CD8-positive, alpha-beta memory T cell (primary cell): Measurements from ENCODE around the gene A1BG. TPM values are rescaled to one million over a fixed set of nuclear protein-coding genes. Genes with fewer than 3 reads are reported as not detected.

Experiments used
- CTCF ChIA-PET: fragments of 350-600 bp; sonication (Branson Sonifier 250); formaldehyde crosslinking; loops from one replicate; lab custom pipeline; 2021; ENCODE audit warnings: antibody characterized with exemption; lab: Charles Lee
- POLR2A ChIA-PET: fragments of 350-600 bp; sonication (Branson Sonifier 250); formaldehyde crosslinking; loops from one replicate; lab custom pipeline; 2021; ENCODE audit warnings: antibody characterized with exemption; lab: Charles Lee
- DNase-seq, 5 donors: peaks; one replicate each; pipeline versions ENCODE4 v3.0.0 to v3.0.0-alpha.2; 2020 to 2022; ENCODE audit warnings: mixed read lengths in 1 of 5
- H3K27ac ChIP-seq: one replicate; pipeline ENCODE4 v1.7.0; 2013; ENCODE audit warnings: low read depth, mild to moderate bottlenecking, low read length, moderate library complexity
- H3K27me3 ChIP-seq: 2 replicates; pipeline ENCODE4 v1.7.0; 2013; ENCODE audit warnings: low read length, mild to moderate bottlenecking; ENCODE audit not compliant: insufficient read depth, poor library complexity, severe bottlenecking
- H3K36me3 ChIP-seq: 2 replicates; pipeline ENCODE4 v1.7.0; 2013; ENCODE audit warnings: mild to moderate bottlenecking, low read length, moderate library complexity; ENCODE audit not compliant: insufficient read depth
- H3K4me1 ChIP-seq: 2 replicates; pipeline ENCODE4 v1.7.0; 2013; ENCODE audit warnings: mild to moderate bottlenecking, low read length, moderate library complexity; ENCODE audit not compliant: insufficient read depth
- H3K4me3 ChIP-seq: 2 replicates; pipeline ENCODE4 v1.7.0; 2013; ENCODE audit warnings: mild to moderate bottlenecking, low read length
- H3K9me3 ChIP-seq: 2 replicates; pipeline ENCODE4 v1.7.0; 2013; ENCODE audit warnings: mild to moderate bottlenecking, low read length
- H3K27ac Mint-ChIP-seq, 8 donors: one replicate each; pipeline ENCODE4 v1.8.0; 2020 to 2021; ENCODE audit warnings: mixed read lengths in 8 of 8, mild to moderate bottlenecking in 6 of 8, inconsistent platforms in 3 of 8, moderate library complexity in 3 of 8
- H3K27me3 Mint-ChIP-seq, 2 donors: one replicate each; pipeline ENCODE4 v1.8.0; 2020 to 2021; ENCODE audit warnings: mixed read lengths in 2 of 2, mild to moderate bottlenecking in 1 of 2, moderate library complexity in 1 of 2
- H3K36me3 Mint-ChIP-seq, 3 donors: one replicate each; pipeline ENCODE4 v1.8.0; 2020 to 2021; ENCODE audit warnings: mixed read lengths in 3 of 3, inconsistent platforms in 1 of 3, mild to moderate bottlenecking in 1 of 3
- H3K4me1 Mint-ChIP-seq, 3 donors: one replicate each; pipeline ENCODE4 v1.8.0; 2020 to 2021; ENCODE audit warnings: mixed read lengths in 3 of 3, inconsistent platforms in 1 of 3, mild to moderate bottlenecking in 1 of 3
- H3K4me3 Mint-ChIP-seq, 7 donors: one replicate each; pipeline ENCODE4 v1.8.0; 2020 to 2021; ENCODE audit warnings: mixed read lengths in 7 of 7, mild to moderate bottlenecking in 6 of 7, moderate library complexity in 4 of 7, inconsistent platforms in 2 of 7
- H3K9me3 Mint-ChIP-seq, 5 donors: one replicate each; pipeline ENCODE4 v1.8.0; 2020 to 2022; ENCODE audit warnings: mixed read lengths in 5 of 5, mild to moderate bottlenecking in 3 of 5, moderate library complexity in 2 of 5, inconsistent platforms in 1 of 5
- polyA plus RNA-seq: library from polyadenylated mRNA; unstranded; fragments of 300-500 nt; fragmentation: Illumina TruSeq; gene quantifications from one replicate; pipeline ENCODE4 v1.2.3, GENCODE V29; 2021
- total RNA-seq, 2 experiments: library from RNA; stranded (reverse); gene quantifications; one replicate each; pipeline ENCODE4 v1.2.3, GENCODE V29; 2021

Gene A1BG
- total and polyA plus RNA-seq, 3 experiments from 2014 or later: 16.8 to 70.8 (median 18.1) TPM

DNA sequence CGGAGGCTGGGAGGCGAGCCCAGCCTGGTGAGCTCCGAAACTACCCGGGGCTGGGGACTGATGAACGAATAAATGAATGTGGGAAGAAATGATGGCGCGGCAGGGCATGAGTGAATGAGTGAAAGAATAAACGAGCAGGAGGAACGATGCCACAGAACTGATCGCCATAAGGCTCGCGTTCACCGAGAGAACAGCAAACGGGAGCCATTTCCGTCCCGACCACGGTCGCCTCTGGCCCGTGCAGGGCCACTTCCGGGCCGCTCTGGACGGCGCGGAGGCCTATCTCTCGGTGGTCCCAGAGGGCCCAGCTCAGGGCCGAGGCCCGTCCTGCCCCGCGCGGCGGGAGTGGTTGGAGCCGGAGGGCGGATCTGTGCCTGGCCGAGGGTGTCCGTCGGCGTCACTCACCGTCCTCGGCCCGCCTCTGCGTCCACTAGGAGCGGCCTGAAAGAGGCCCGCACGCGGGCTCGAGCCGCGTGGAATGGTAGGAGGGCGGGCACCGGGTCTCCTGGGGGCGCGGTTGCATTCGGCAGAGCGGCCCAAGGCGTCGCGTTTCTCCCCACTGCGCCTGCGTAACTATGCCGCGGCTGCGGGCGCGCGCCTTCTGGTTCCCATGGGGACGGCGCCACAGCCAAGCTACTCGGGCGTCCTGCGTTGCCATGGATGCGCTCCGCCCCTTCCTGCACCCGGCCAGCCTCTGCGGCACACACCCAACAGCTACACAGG is 9.1 kb upstream of the A1BG start, which contains the start of gene ZNF497:
Gene ZNF497, minus strand, starts transcription at position 480 of the 723 bp plus-strand sequence. CDS start 5,116 bp downstream, outside the sequence.
- DNase-seq: peak; percentile 94 to 98 (median 96)
- peak within 1 kb of the TSS; percentile 85 to 98 (median 94) for H3K27ac Mint-ChIP-seq
- peak within 1 kb of the TSS; percentile 77 for H3K27ac ChIP-seq
- H3K9me3 ChIP-seq: no peaks in the 10 kb centered on the region
- no peaks in the 10 kb centered on the region for H3K27me3 Mint-ChIP-seq
- H3K4me1 ChIP-seq: peaks cover 8% of the 10 kb centered on the region
- ChIA-PET POLR2A (interaction anchor here (0.7 to 2.5 kb wide), 13 partner anchors 8 to 179 kb away, joined by 4 to 16 read pairs (median 6); partner anchors contain the start of genes ERVK3-1, ZNF132, ZNF274 and ZNF584), CTCF (interaction anchor here (0.9 to 2.1 kb wide), 8 partner anchors 11 to 158 kb away, joined by 3 to 13 read pairs (median 5); partner anchors contain the start of genes ZBTB45 and ZSCAN22)
- H3K4me3 Mint-ChIP-seq: peak within 1 kb of the TSS; percentile 85 to 100 (median 93)
- H3K36me3 Mint-ChIP-seq: peaks cover 0 to 6% (median 0%) of the 10 kb centered on the region in 3 donors
- no peaks in the 10 kb centered on the region for H3K36me3 ChIP-seq
- no peaks in the 10 kb centered on the region for H3K9me3 Mint-ChIP-seq
- peak within 1 kb of the TSS; percentile 97 for H3K4me3 ChIP-seq
- no peaks in the 10 kb centered on the region for H3K27me3 ChIP-seq
- peaks cover 6 to 20% (median 11%) of the 10 kb centered on the region in 3 donors for H3K4me1 Mint-ChIP-seq

DNA sequence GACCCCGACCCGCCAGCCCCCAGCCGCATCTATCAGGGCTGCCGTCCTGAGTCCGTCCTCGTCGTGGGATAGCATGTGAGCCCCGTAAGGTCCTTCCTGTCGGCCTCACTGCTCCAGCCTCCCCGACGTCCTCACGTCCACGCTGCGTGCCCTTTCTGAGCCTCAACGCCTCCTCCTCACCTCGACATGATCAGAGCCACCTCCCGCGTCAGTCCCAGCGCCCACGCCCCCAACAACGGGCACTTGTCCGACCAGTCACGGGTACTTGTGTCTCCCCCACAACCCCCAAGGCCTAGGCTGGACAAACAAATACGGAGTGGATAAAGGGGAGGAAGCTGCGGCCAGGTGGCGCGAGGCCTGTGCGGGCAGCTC is 8.6 kb upstream of the A1BG start:
- peak overlapping the region; percentile 85 to 98 (median 94) for H3K27ac Mint-ChIP-seq
- H3K9me3 Mint-ChIP-seq: no peaks in the 10 kb centered on the region
- H3K36me3 Mint-ChIP-seq: peaks cover 0 to 6% (median 0%) of the 10 kb centered on the region in 3 donors
- H3K27ac ChIP-seq: peak overlapping the region; percentile 77
- H3K27me3 Mint-ChIP-seq: no peaks in the 10 kb centered on the region
- H3K4me1 Mint-ChIP-seq: peaks cover 6 to 26% (median 11%) of the 10 kb centered on the region in 3 donors
- peaks cover 14% of the 10 kb centered on the region for H3K4me1 ChIP-seq
- ChIA-PET CTCF (interaction anchor here (1.4 to 2.1 kb wide), 3 partner anchors 15 to 158 kb away, joined by 5 to 13 read pairs (median 6); partner anchors contain the start of gene ZBTB45), POLR2A (interaction anchor here (0.9 to 2.5 kb wide), 8 partner anchors 9 to 179 kb away, joined by 5 to 16 read pairs (median 8); partner anchors contain the start of genes ZNF132, ZNF274, ZNF837 and ZSCAN22)
- peak overlapping the region; percentile 85 to 100 (median 93) for H3K4me3 Mint-ChIP-seq
- no peaks in the 10 kb centered on the region for H3K27me3 ChIP-seq
- DNase-seq: peak in 2 of 5 donors; percentile 22 to 66
- no peaks in the 10 kb centered on the region for H3K9me3 ChIP-seq
- H3K4me3 ChIP-seq: peak overlapping the region; percentile 97
- no peaks in the 10 kb centered on the region for H3K36me3 ChIP-seq

DNA sequence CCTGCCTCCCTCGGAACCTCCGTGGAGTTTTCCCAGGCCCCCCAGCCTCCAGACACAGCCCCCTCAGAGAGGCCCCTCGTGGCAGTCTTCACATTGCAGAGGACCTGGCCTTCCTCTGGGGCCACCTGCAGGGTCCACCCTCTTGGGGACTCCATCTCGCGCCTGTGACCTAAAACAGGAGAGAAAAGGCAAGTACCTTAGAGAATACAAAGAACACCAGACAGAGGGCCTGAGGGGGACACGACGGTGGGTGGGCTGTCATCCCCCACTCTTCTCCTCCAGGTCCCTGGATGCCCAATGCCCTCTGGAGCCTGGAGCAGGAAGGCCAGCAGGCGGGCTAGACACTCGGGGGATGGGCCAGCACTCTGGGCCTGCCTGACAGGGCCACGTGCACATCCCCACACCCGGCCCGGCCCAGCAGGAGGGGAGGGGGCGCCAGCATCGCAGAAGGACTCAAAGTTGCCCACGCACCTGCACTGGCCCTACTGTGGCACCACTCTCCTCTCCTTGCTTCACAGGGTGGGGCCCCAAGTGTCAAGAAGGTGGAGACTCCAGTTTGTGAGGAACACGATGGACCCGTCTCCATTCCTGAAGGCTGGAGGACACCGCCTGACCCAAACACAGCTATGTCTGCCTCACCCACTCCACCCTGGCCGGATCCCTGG is 4.3 kb upstream of the A1BG start:
- no peaks in the 10 kb centered on the region for H3K27me3 ChIP-seq
- H3K9me3 Mint-ChIP-seq: no peaks in the 10 kb centered on the region
- POLR2A ChIA-PET: interaction anchor here (1.9 kb wide), 1 partner anchor 10 kb away, joined by 16 read pairs; no protein-coding TSS in a partner anchor
- H3K9me3 ChIP-seq: no peaks in the 10 kb centered on the region
- peak overlapping the region in 1 of 8 donors; percentile 32 for H3K27ac Mint-ChIP-seq
- no peak for DNase-seq
- H3K27ac ChIP-seq: no peak overlapping the region
- peaks cover 15% of the 10 kb centered on the region for H3K4me1 ChIP-seq
- no peak overlapping the region for H3K4me3 ChIP-seq
- peaks cover 0 to 4% (median 0%) of the 10 kb centered on the region in 3 donors for H3K36me3 Mint-ChIP-seq
- peaks cover 0 to 2% of the 10 kb centered on the region in 2 donors for H3K27me3 Mint-ChIP-seq
- peak overlapping the region in 3 of 7 donors; percentile 38 to 47 (median 41) for H3K4me3 Mint-ChIP-seq
- H3K4me1 Mint-ChIP-seq: peaks cover 6 to 42% (median 17%) of the 10 kb centered on the region in 3 donors
- CTCF ChIA-PET: no interaction called here
- no peaks in the 10 kb centered on the region for H3K36me3 ChIP-seq

DNA sequence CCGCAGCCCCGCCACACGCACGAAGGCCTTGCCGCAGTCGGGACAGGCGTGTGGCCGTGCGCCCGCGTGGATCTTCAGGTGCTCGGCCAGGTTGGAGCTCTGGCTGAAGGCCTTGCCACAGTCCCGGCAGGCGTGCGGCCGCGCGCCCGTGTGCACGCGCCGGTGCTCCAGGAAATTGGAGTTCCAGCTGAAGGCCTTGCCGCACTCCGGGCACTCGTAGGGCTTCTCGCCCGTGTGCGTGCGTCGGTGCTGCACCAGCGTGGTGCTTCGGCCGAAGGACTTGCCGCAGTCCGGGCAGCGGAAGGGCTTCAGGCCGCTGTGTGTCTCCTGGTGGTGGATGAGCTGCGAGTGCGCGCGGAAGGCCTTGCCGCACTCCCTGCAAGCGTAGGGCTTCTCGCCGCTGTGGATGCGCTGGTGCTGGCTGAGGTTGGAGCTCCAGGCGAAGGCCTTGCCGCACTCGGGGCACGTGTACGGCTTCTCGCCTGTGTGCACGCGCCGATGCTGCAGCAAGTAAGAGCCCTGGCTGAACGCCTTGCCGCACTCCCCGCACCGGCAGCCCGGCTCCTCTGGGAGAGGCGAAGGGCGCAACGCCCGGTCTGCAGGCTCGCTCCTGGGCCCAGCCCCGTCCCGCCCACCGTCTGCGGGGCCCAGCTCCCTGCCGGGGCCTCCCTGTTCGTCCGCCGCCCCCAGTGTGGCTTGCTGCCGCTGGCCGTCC is 3.6 kb upstream of the A1BG start:
- H3K36me3 Mint-ChIP-seq: peaks cover 0 to 5% (median 2%) of the 10 kb centered on the region in 3 donors
- no peaks in the 10 kb centered on the region for H3K9me3 ChIP-seq
- no peaks in the 10 kb centered on the region for H3K36me3 ChIP-seq
- peak overlapping the region; percentile 47 for H3K4me3 ChIP-seq
- H3K4me1 ChIP-seq: peaks cover 14% of the 10 kb centered on the region
- no peaks in the 10 kb centered on the region for H3K27me3 ChIP-seq
- peaks cover 0 to 2% of the 10 kb centered on the region in 2 donors for H3K27me3 Mint-ChIP-seq
- H3K9me3 Mint-ChIP-seq: peaks cover 0 to 2% (median 0%) of the 10 kb centered on the region in 5 donors
- no peak for DNase-seq
- ChIA-PET CTCF (interaction anchor here (1.1 to 1.2 kb wide), 2 partner anchors 129 to 163 kb away, joined by 3 to 4 read pairs; no protein-coding TSS in a partner anchor), POLR2A (interaction anchor here (0.5 to 1.9 kb wide), 8 partner anchors 10 to 299 kb away, joined by 3 to 16 read pairs (median 3); partner anchors contain the start of genes ZNF132, ZNF274, ZNF837 and ZSCAN22)
- peak overlapping the region in 2 of 8 donors; percentile 24 to 32 for H3K27ac Mint-ChIP-seq
- peak overlapping the region in 5 of 7 donors; percentile 63 to 76 (median 66) for H3K4me3 Mint-ChIP-seq
- peaks cover 3 to 40% (median 15%) of the 10 kb centered on the region in 3 donors for H3K4me1 Mint-ChIP-seq
- H3K27ac ChIP-seq: no peak overlapping the region

DNA sequence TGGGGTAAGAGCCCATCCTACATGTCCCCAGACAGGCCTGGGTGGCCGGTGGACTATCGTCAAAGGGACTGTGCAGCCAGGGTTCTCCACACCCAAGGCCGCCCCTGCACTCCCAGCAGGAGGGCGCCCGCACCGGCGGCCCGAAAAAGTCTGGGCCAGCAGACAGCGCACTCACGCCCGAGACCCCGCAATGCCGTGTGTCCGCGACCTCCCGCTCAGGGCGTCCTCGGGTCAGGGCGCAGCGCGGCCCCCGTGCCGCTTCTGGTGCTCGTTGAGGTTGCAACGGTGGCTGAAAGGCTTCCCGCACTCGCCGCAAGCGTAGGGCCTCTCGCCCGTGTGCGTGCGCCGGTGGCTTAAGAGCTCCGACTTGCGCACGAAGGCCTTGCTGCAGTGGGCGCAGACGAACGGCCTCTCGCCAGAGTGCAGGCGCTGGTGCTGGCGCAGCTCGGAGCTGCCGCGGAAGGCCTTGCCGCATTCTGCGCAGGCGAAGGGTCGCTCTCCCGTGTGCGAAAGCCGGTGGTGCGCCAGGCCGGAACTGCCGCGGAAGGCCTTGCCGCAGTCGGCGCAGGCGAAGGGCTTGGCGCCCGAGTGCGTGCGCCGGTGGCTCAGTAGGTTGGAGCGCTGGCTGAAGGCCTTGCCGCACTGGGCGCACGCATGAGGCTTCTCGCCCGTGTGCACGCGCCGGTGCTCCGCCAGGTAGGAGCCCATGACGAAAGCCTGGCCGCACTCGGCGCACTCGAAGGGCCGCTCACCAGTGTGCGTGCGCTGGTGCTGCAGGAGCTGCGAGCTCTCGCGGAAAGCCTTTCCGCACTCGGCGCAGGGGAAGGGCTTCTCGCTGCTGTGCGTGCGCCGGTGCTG is 2.8 kb upstream of the A1BG start:
- H3K4me3 Mint-ChIP-seq: peak overlapping the region; percentile 52 to 76 (median 66)
- peak overlapping the region; percentile 47 for H3K4me3 ChIP-seq
- peaks cover 0 to 37% (median 13%) of the 10 kb centered on the region in 3 donors for H3K4me1 Mint-ChIP-seq
- CTCF ChIA-PET: interaction anchor here (1.1 to 1.2 kb wide), 2 partner anchors 128 to 164 kb away, joined by 3 to 4 read pairs; no protein-coding TSS in a partner anchor
- peak in 4 of 5 donors; percentile 12 to 70 (median 56) for DNase-seq
- H3K36me3 Mint-ChIP-seq: peaks cover 0 to 6% (median 2%) of the 10 kb centered on the region in 3 donors
- H3K27me3 ChIP-seq: no peaks in the 10 kb centered on the region
- peaks cover 0 to 2% (median 0%) of the 10 kb centered on the region in 5 donors for H3K9me3 Mint-ChIP-seq
- no peaks in the 10 kb centered on the region for H3K36me3 ChIP-seq
- POLR2A ChIA-PET: interaction anchor here (0.5 to 1.9 kb wide), 7 partner anchors 9 to 298 kb away, joined by 3 to 16 read pairs (median 3); partner anchors contain the start of genes ZNF132, ZNF274, ZNF837 and ZSCAN22
- peaks cover 0 to 2% of the 10 kb centered on the region in 2 donors for H3K27me3 Mint-ChIP-seq
- no peak overlapping the region for H3K27ac ChIP-seq
- peaks cover 10% of the 10 kb centered on the region for H3K4me1 ChIP-seq
- H3K9me3 ChIP-seq: no peaks in the 10 kb centered on the region
- H3K27ac Mint-ChIP-seq: peak overlapping the region in 2 of 8 donors; percentile 24

DNA sequence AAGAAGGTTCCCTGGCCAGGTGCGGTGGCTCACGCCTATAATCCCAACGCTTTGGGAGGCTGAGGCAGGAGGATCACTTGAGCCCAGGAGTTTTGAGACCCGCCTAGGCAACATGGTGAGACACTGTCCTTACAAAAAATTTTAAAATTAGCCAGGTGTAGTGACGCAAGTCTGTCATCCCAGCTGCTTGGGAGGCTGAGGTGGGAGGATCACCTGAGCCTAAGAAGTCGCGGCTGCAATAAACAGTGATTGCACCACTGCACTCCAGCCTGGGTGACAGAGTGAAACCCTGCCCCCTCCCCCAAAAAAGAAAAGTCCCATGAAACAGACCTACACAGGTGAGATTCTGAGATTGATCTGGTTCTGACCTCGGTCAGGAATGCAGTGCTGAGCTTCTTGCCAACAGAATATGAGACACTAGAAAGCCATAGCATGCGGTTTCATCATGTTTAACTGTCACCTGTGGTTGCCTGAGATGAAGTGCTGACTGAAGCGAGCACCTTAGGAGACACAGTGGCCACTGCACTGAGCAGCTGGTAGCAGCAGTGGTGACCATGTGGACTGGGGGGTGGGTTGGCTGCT is 2.0 kb upstream of the A1BG start:
- peaks cover 0 to 37% (median 13%) of the 10 kb centered on the region in 3 donors for H3K4me1 Mint-ChIP-seq
- H3K27me3 Mint-ChIP-seq: peaks cover 0 to 2% of the 10 kb centered on the region in 2 donors
- ChIA-PET CTCF (no interaction called here), POLR2A (interaction anchor here (1.2 to 1.9 kb wide), 2 partner anchors 8 to 29 kb away, joined by 4 to 16 read pairs; partner anchors contain the start of gene ZSCAN22)
- no peak overlapping the region for H3K4me3 ChIP-seq
- peaks cover 10% of the 10 kb centered on the region for H3K4me1 ChIP-seq
- peaks cover 0 to 10% (median 2%) of the 10 kb centered on the region in 3 donors for H3K36me3 Mint-ChIP-seq
- H3K27ac ChIP-seq: no peak overlapping the region
- no peak for DNase-seq
- no peaks in the 10 kb centered on the region for H3K27me3 ChIP-seq
- no peaks in the 10 kb centered on the region for H3K36me3 ChIP-seq
- H3K4me3 Mint-ChIP-seq: peak overlapping the region; percentile 16 to 76 (median 54)
- peak overlapping the region in 4 of 8 donors; percentile 17 to 51 (median 40) for H3K27ac Mint-ChIP-seq
- peaks cover 0 to 2% (median 0%) of the 10 kb centered on the region in 5 donors for H3K9me3 Mint-ChIP-seq
- no peaks in the 10 kb centered on the region for H3K9me3 ChIP-seq
